ENCODE results near the gene RAB31.
"Not testable (repeated sequence)": the region's sequence is repeated elsewhere in the genome, so short reads cannot be mapped to it uniquely, and the experiment has no call there.

- TF ChIP-seq, protein P1, sequence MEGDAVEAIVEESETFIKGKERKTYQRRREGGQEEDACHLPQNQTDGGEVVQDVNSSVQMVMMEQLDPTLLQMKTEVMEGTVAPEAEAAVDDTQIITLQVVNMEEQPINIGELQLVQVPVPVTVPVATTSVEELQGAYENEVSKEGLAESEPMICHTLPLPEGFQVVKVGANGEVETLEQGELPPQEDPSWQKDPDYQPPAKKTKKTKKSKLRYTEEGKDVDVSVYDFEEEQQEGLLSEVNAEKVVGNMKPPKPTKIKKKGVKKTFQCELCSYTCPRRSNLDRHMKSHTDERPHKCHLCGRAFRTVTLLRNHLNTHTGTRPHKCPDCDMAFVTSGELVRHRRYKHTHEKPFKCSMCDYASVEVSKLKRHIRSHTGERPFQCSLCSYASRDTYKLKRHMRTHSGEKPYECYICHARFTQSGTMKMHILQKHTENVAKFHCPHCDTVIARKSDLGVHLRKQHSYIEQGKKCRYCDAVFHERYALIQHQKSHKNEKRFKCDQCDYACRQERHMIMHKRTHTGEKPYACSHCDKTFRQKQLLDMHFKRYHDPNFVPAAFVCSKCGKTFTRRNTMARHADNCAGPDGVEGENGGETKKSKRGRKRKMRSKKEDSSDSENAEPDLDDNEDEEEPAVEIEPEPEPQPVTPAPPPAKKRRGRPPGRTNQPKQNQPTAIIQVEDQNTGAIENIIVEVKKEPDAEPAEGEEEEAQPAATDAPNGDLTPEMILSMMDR (IDR thresholded peaks at IDR 0.05): not testable (repeated sequence)
- not testable (repeated sequence) for TF ChIP-seq POLR2A (IDR thresholded peaks at IDR 0.05)
These were observed 60.1 kb downstream of the RAB31 start for GRCh38 chr18:9768071-9768691.
